Tibial nerve (tissue), 4 donors: ENCODE measurements around the gene TSN.

Experiments
- CTCF ChIP-seq, 5 experiments: fragments of 200-600 bp in 3 of 5; fragments of 450-650 bp in 2 of 5; sonication (generic) in 3 of 5; IDR thresholded peaks; one replicate each; pipeline ENCODE4 v1.5.1; 2016 to 2019; ENCODE audit warnings: antibody characterized with exemption in 5 of 5, mild to moderate bottlenecking in 3 of 5, moderate library complexity in 2 of 5
- EP300 ChIP-seq, 2 donors: sonication (generic); formaldehyde crosslinking; IDR thresholded peaks; one replicate each; pipeline ENCODE4 v1.6.1; 2017; ENCODE audit warnings: antibody characterized with exemption in 2 of 2, mild to moderate bottlenecking in 1 of 2
- POLR2A ChIP-seq, 2 donors: fragments of 450-650 bp; IDR thresholded peaks; one replicate each; pipeline ENCODE4 v1.6.1; 2017; ENCODE audit warnings: antibody characterized with exemption in 2 of 2, mild to moderate bottlenecking in 2 of 2, moderate library complexity in 2 of 2

GRCh38 chr2:121805766-121806143 lies 50.3 kb downstream of the TSN start:
- TF ChIP-seq CTCF (IDR thresholded peaks at IDR 0.05) (no peak), EP300 (IDR thresholded peaks at IDR 0.05) (no peak), POLR2A (IDR thresholded peaks at IDR 0.05) (no peak)
